GM10847 (cell line): ENCODE measurements around the gene ID1.

Source experiments
- POLR2A ChIP-seq: IDR thresholded peaks from 2 replicates; pipeline ENCODE4 v1.6.1; 2011; ENCODE audit not compliant: insufficient read length; ENCODE audit errors: extremely low read depth

The ID1 gene

DNA sequence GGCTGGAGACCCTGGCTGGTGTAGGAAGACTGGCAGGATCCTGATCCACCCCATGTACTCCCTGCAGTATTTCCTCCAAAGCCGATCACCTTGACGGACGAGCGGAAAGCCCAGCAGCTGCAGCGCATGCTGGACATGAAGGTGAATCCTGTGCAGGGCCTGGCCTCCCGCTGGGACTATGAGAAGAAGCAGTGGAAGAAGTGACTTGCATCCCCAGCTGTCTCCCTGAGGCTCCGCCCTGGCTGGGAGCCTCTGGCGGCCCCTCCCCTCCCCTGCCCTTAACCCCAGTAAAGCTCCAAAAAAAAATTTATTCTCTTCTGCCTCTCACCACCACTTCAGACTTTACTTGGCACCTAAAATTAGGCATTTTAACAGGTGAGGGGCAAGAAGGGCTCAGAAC, 39.6 kb downstream of the ID1 start:
- TF ChIP-seq POLR2A = no peak

DNA sequence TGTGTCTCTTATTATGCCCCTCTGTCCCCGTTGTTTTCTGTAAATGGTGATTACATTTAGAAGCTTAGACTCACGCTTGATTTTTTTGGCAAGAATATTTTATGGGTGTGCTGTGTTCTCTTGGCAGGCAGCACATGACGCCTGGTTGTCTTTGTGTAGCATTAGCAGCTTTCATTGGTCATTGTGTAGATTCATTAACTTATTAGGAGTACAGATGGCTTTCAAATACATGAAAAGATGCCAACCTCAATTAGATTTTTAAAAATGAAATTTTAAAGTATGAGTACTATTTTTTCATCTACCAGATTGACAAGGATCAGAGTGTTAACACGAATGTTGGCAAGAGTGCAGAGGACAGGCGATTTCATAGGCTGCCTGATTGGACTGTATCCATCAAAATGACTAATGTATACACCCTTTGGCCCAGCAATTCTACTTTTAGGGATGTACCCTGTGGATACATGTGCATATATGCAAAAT, 47.9 kb downstream of the ID1 start:
- TF ChIP-seq POLR2A = no peak

GRCh38 chr20:31653561-31653960, 48.5 kb downstream of the ID1 start:
- TF ChIP-seq POLR2A = no peak

DNA sequence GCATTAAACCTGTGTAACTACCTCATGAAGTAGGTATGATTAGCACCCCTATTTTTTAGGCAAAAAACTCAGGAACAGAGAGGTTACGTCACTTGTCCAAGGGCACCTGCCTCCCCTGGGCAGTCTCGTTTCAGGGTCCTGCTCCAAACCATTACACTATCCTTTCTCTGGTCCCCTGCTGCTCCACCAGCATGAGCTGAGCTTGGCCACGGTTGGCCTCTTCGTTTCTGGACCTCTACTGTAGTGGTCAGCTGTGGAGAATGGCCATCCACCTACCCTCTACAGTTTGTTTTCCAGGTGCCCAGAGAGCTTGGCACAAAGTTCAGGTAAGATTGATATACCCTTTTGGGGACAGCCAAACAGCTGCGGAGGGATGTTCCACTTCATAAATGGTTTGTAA, 49.4 kb downstream of the ID1 start:
- TF ChIP-seq POLR2A = no peak
